Liver (tissue), 9 donors: ENCODE data around the gene UBXN6. TPM values are rescaled to one million over a fixed set of nuclear protein-coding genes. Genes with fewer than 3 reads are reported as not detected.

Source experiments
- DNase-seq: peaks from one replicate; pipeline ENCODE4 v3.0.0-alpha.2; 2017; ENCODE audit warnings: low spot score
- H3K27ac ChIP-seq, 2 donors: one replicate each; pipeline ENCODE4 v1.7.0; 2013; ENCODE audit warnings: inconsistent platforms in 2 of 2, low read length in 2 of 2, control low read depth in 1 of 2, low read depth in 1 of 2, mild to moderate bottlenecking in 1 of 2
- H3K27me3 ChIP-seq, 4 donors: one replicate each; pipeline versions ENCODE4 v1.6.1 to v1.7.0; 2013; ENCODE audit warnings: low read length in 3 of 4, inconsistent platforms in 1 of 4, mild to moderate bottlenecking in 1 of 4, moderate library complexity in 1 of 4; ENCODE audit not compliant: control insufficient read depth in 4 of 4, insufficient read depth in 4 of 4
- H3K36me3 ChIP-seq, 4 donors: one replicate each; pipeline versions ENCODE4 v1.6.1 to v1.7.0; 2013; ENCODE audit warnings: low read length in 3 of 4, mild to moderate bottlenecking in 3 of 4, low read depth in 1 of 4, moderate library complexity in 1 of 4; ENCODE audit not compliant: control insufficient read depth in 4 of 4, insufficient read depth in 3 of 4
- H3K4me1 ChIP-seq, 4 donors: one replicate each; pipeline versions ENCODE4 v1.6.1 to v1.7.0; 2013; ENCODE audit warnings: low read length in 3 of 4, mild to moderate bottlenecking in 3 of 4, moderate library complexity in 1 of 4; ENCODE audit not compliant: control insufficient read depth in 4 of 4, insufficient read depth in 4 of 4
- H3K4me3 ChIP-seq, 3 donors: one replicate each; pipeline versions ENCODE4 v1.6.1 to v1.7.0; 2013; ENCODE audit warnings: low read length in 3 of 3, control low read depth in 1 of 3, low read depth in 1 of 3, mild to moderate bottlenecking in 1 of 3
- H3K9ac ChIP-seq, 2 donors: one replicate each; pipeline ENCODE4 v1.7.0; 2013; ENCODE audit warnings: low read length in 2 of 2, mild to moderate bottlenecking in 2 of 2, moderate library complexity in 2 of 2, control low read depth in 1 of 2, low read depth in 1 of 2
- H3K9me3 ChIP-seq, 4 donors: one replicate each; pipeline versions ENCODE4 v1.6.1 to v1.7.0; 2013; ENCODE audit warnings: low read length in 3 of 4; ENCODE audit not compliant: control insufficient read depth in 4 of 4
- ATF3 ChIP-seq: IDR thresholded peaks from 2 replicates; pipeline ENCODE4 v1.6.1; 2016; ENCODE audit warnings: antibody characterized with exemption
- CTCF ChIP-seq: fragments of 150-350 bp; IDR thresholded peaks from 2 replicates; pipeline ENCODE4 v1.5.1; 2017; ENCODE audit warnings: improper control_type of control experiment, low read depth, low read length; ENCODE audit not compliant: missing input control
- EGR1 ChIP-seq, 2 donors: IDR thresholded peaks; 2 replicates each; pipeline ENCODE4 v1.6.1; 2016 to 2018; ENCODE audit warnings: antibody characterized with exemption in 2 of 2, low read depth in 2 of 2
- FOXA1 ChIP-seq: IDR thresholded peaks from 2 replicates; pipeline ENCODE4 v1.6.1; 2016; ENCODE audit warnings: antibody characterized with exemption
- FOXA2 ChIP-seq: IDR thresholded peaks from 2 replicates; pipeline ENCODE4 v1.6.1; 2016; ENCODE audit warnings: antibody characterized with exemption
- GABPA ChIP-seq, 2 donors: IDR thresholded peaks in 1 of 2; conservative IDR thresholded peaks in 1 of 2; 2 replicates each; pipeline ENCODE4 v1.6.1; 2016; ENCODE audit warnings: antibody characterized with exemption in 2 of 2, mild to moderate bottlenecking in 1 of 2, moderate library complexity in 1 of 2
- HNF4A ChIP-seq, 2 donors: conservative IDR thresholded peaks; 2 replicates each; pipeline ENCODE4 v1.6.1; 2016; ENCODE audit warnings: antibody characterized with exemption in 2 of 2, mild to moderate bottlenecking in 2 of 2
- HNF4G ChIP-seq: IDR thresholded peaks from 2 replicates; pipeline ENCODE4 v1.6.1; 2016; ENCODE audit warnings: antibody characterized with exemption
- JUND ChIP-seq, 2 donors: IDR thresholded peaks; 2 replicates each; pipeline ENCODE4 v1.6.1; 2016; ENCODE audit warnings: antibody characterized with exemption in 2 of 2
- MAX ChIP-seq: IDR thresholded peaks from 2 replicates; pipeline ENCODE4 v1.6.1; 2016; ENCODE audit warnings: antibody characterized with exemption
- NR2F2 ChIP-seq: IDR thresholded peaks from 2 replicates; pipeline ENCODE4 v1.6.1; 2016; ENCODE audit warnings: antibody characterized with exemption
- RAD21 ChIP-seq, 2 donors: IDR thresholded peaks; 2 replicates each; pipeline ENCODE4 v1.6.1; 2016; ENCODE audit warnings: antibody characterized with exemption in 2 of 2, mild to moderate bottlenecking in 2 of 2
- REST ChIP-seq: IDR thresholded peaks from 2 replicates; pipeline ENCODE4 v1.6.1; 2016; ENCODE audit warnings: antibody characterized with exemption, mild to moderate bottlenecking
- RXRA ChIP-seq, 2 donors: IDR thresholded peaks; 2 replicates each; pipeline ENCODE4 v1.6.1; 2017 to 2018; ENCODE audit warnings: antibody characterized with exemption in 2 of 2, mild to moderate bottlenecking in 1 of 2
- SP1 ChIP-seq: IDR thresholded peaks from 2 replicates; pipeline ENCODE4 v1.6.1; 2018; ENCODE audit warnings: antibody characterized with exemption, mild to moderate bottlenecking
- TAF1 ChIP-seq: conservative IDR thresholded peaks from 2 replicates; pipeline ENCODE4 v1.6.1; 2016; ENCODE audit warnings: antibody characterized with exemption, mild to moderate bottlenecking
- YY1 ChIP-seq: IDR thresholded peaks from 2 replicates; pipeline ENCODE4 v1.6.1; 2016; ENCODE audit warnings: antibody characterized with exemption, mild to moderate bottlenecking
- ZBTB33 ChIP-seq: IDR thresholded peaks from 2 replicates; pipeline ENCODE4 v1.6.1; 2016; ENCODE audit warnings: antibody characterized with exemption
- WGBS: extraction: QIAGEN DNeasy Blood & Tissue Kit; methylation state at CpG from one replicate; pipeline ENCODE4 v1.1.7; 2013; 5-methylcytosine and 5-hydroxymethylcytosine counted together
- polyA plus RNA-seq, 2 donors: library from polyadenylated mRNA; stranded (reverse) in 1 of 2; unstranded in 1 of 2; fragments of 200-250 nt in 1 of 2; fragments of >200 nt in 1 of 2; fragmentation: Nextera tagmentation in 1 of 2; extraction: Ambion mirVana in 1 of 2; gene quantifications; one replicate each; pipeline versions ENCODE4 v1.2.1 to v1.2.3, GENCODE V29; 2013 to 2015
- total RNA-seq, 2 donors: library from RNA; depleted of rRNA; stranded (reverse); fragments of >200 nt; gene quantifications; one replicate each; pipeline ENCODE4 v1.2.3, GENCODE V29; 2014
- donor health status: healthy.
- donor health status: healthy.
- donor health status: healthy.
- donor health status: healthy.
- donor health status: healthy.

Gene UBXN6
- total and polyA plus RNA-seq, 4 donors, result 33.0 to 92.3 (median 54.0) TPM

GRCh38 chr19:4499855-4500254, 42.3 kb upstream of the UBXN6 start:
- Histone ChIP-seq H3K9ac (no peak overlapping the region), H3K27me3 (no peaks in the 10 kb centered on the region), H3K4me1 (no peaks in the 10 kb centered on the region), H3K4me3 (no peak overlapping the region), H3K9me3 (no peaks in the 10 kb centered on the region), H3K36me3 (peaks cover 10 to 64% (median 23%) of the 10 kb centered on the region in 4 donors), H3K27ac (no peak overlapping the region)
- TF ChIP-seq ATF3, result no peak
- no peak for TF ChIP-seq MAX
- no peak for TF ChIP-seq GABPA (IDR thresholded peaks at IDR 0.05 in 1 of 2, conservative IDR thresholded peaks at IDR 0.05 in 1 of 2)
- TF ChIP-seq RXRA (IDR thresholded peaks at IDR 0.05), result no peak
- TF ChIP-seq CTCF, result no peak
- no peak for TF ChIP-seq SP1
- TF ChIP-seq YY1, result no peak
- TF ChIP-seq FOXA2, result no peak
- TF ChIP-seq RAD21 (IDR thresholded peaks at IDR 0.05), result no peak
- no peak for TF ChIP-seq FOXA1
- TF ChIP-seq NR2F2, result no peak
- TF ChIP-seq REST, result no peak
- TF ChIP-seq JUND (IDR thresholded peaks at IDR 0.05), result no peak
- TF ChIP-seq HNF4G, result no peak
- no peak for TF ChIP-seq TAF1
- no peak for TF ChIP-seq HNF4A (conservative IDR thresholded peaks at IDR 0.05)
- TF ChIP-seq EGR1 (IDR thresholded peaks at IDR 0.05; ENCODE audit: low read depth in 2 of 2), result no peak
- no peak for TF ChIP-seq ZBTB33
- WGBS, result 95% methylated on average over 15 of the region's 15 CpGs
- no peak for DNase-seq
